SH-SY5Y (cell line): Measurements from ENCODE around the gene APLP1.

Source experiments
- GATA2 ChIP-seq: IDR thresholded peaks from 2 replicates; pipeline ENCODE4 v1.6.1; 2011; ENCODE audit warnings: mild to moderate bottlenecking, low read depth, low read length
- GATA3 ChIP-seq: IDR thresholded peaks from 2 replicates; pipeline ENCODE4 v1.6.1; 2011; ENCODE audit warnings: low read depth, mild to moderate bottlenecking, low read length, moderate library complexity

DNA sequence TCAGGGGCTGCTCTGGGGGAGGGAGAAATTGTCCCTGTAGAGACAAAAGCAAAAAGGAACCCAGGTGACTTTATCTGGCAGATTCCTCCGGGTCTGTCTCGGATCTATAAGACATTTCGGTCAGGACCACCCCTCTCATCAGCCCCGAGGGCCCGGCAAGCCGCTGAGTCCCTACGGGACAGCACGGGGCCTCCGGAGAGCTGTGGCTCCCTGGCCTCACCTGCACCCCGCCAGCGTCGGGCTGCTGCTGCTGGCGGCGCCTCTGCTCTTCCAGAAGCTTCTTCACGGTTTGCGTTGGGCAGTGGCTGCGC is 30.1 kb downstream of the APLP1 start:
- TF ChIP-seq GATA3 (no peak), GATA2 (no peak)
